Endometrial microvascular endothelial cells (primary cell): ENCODE measurements around the gene PDIA4. TPM values are rescaled to one million over a fixed set of nuclear protein-coding genes. Genes with fewer than 3 reads are reported as not detected.

Experiments
- total RNA-seq: library from RNA; depleted of rRNA; stranded (reverse); fragments of >200 nt; gene quantifications from one replicate; pipeline ENCODE4 v1.2.3, GENCODE V29; 2015; ENCODE audit errors: inconsistent ontology term

PDIA4 gene
- total RNA-seq, 1 donor from 2014 or later = 257 TPM

Other genes with a start within 250 kb of the PDIA4 start
- 15.3 TPM for gene EZH2, start 144.2 kb downstream of the PDIA4 start, total RNA-seq
- 4.6 TPM for gene ZNF786, start 62.2 kb upstream of the PDIA4 start, total RNA-seq
- 1.0 TPM for gene ZNF425, start 97.8 kb upstream of the PDIA4 start, total RNA-seq
- gene ZNF398, start 118.9 kb upstream of the PDIA4 start, total RNA-seq = 11.7 TPM
- 23.7 TPM for gene ZNF282, start 167.0 kb upstream of the PDIA4 start, total RNA-seq
- 2.7 TPM for gene ZNF212, start 211.1 kb upstream of the PDIA4 start, total RNA-seq
- 2.6 TPM for gene ZNF783, start 233.7 kb upstream of the PDIA4 start, total RNA-seq